ENCODE results near the gene ZDHHC6.
"Not testable (repeated sequence)": the region's sequence is repeated elsewhere in the genome, so short reads cannot be mapped to it uniquely, and the experiment has no call there.

Gene ZDHHC6

GRCh38 chr10:112446055-112446854 is 459 bp downstream of the ZDHHC6 start:
- peak in 1 of 3 donors; percentile 15 for DNase-seq (ENCODE audit: low read depth in 2 of 3, low spot score in 1 of 3)

- DNase-seq (ENCODE audit: low read depth in 2 of 3, low spot score in 1 of 3), result no peak
Measured at GRCh38 chr10:112442063-112442462, 4.7 kb downstream of the ZDHHC6 start.

- no peak for DNase-seq (ENCODE audit: low read depth in 2 of 3, low spot score in 1 of 3)
Measured at GRCh38 chr10:112441520-112441919, 5.2 kb downstream of the ZDHHC6 start.

GRCh38 chr10:112438356-112438755 is 8.4 kb downstream of the ZDHHC6 start:
- DNase-seq (ENCODE audit: low read depth in 2 of 3, low spot score in 1 of 3), result no peak

- DNase-seq (ENCODE audit: low read depth in 2 of 3, low spot score in 1 of 3), result no peak
Measured at GRCh38 chr10:112434988-112435619, 11.6 kb downstream of the ZDHHC6 start.

- no peak for DNase-seq (ENCODE audit: low read depth in 2 of 3, low spot score in 1 of 3)
Measured at GRCh38 chr10:112433136-112433535, 13.6 kb downstream of the ZDHHC6 start.

- no peak for DNase-seq (ENCODE audit: low read depth in 2 of 3, low spot score in 1 of 3)
Measured at GRCh38 chr10:112429654-112430230, 17.0 kb downstream of the ZDHHC6 start.

GRCh38 chr10:112429147-112429546 is 17.6 kb downstream of the ZDHHC6 start:
- DNase-seq (ENCODE audit: low read depth in 2 of 3, low spot score in 1 of 3), result no peak

GRCh38 chr10:112426111-112426510 is 20.6 kb downstream of the ZDHHC6 start:
- no peak for DNase-seq (ENCODE audit: low read depth in 2 of 3, low spot score in 1 of 3)

GRCh38 chr10:112424651-112425050 is 22.1 kb downstream of the ZDHHC6 start:
- DNase-seq (ENCODE audit: low read depth in 2 of 3, low spot score in 1 of 3), result no peak

- no peak for DNase-seq (ENCODE audit: low read depth in 2 of 3, low spot score in 1 of 3)
Measured at GRCh38 chr10:112421731-112422130, 25.0 kb downstream of the ZDHHC6 start.

GRCh38 chr10:112412696-112413095 is 34.0 kb downstream of the ZDHHC6 start:
- no peak for DNase-seq (ENCODE audit: low read depth in 2 of 3, low spot score in 1 of 3)

- no peak for DNase-seq (ENCODE audit: low read depth in 2 of 3, low spot score in 1 of 3)
Measured at GRCh38 chr10:112409755-112410154, 37.0 kb downstream of the ZDHHC6 start.

GRCh38 chr10:112409299-112409698 is 37.4 kb downstream of the ZDHHC6 start:
- DNase-seq (ENCODE audit: low read depth in 2 of 3, low spot score in 1 of 3), result no peak

GRCh38 chr10:112407696-112408095 is 39.0 kb downstream of the ZDHHC6 start:
- DNase-seq (ENCODE audit: low read depth in 2 of 3, low spot score in 1 of 3), result no peak

GRCh38 chr10:112406806-112407205 is 39.9 kb downstream of the ZDHHC6 start:
- DNase-seq (ENCODE audit: low read depth in 2 of 3, low spot score in 1 of 3), result not testable (repeated sequence)

GRCh38 chr10:112404617-112405016 is 42.1 kb downstream of the ZDHHC6 start:
- no peak for DNase-seq (ENCODE audit: low read depth in 2 of 3, low spot score in 1 of 3)

- no peak for DNase-seq (ENCODE audit: low read depth in 2 of 3, low spot score in 1 of 3)
Measured at GRCh38 chr10:112402917-112403316, 43.8 kb downstream of the ZDHHC6 start.

- no peak for DNase-seq (ENCODE audit: low read depth in 2 of 3, low spot score in 1 of 3)
Measured at GRCh38 chr10:112397592-112397991, 49.1 kb downstream of the ZDHHC6 start.

GRCh38 chr10:112395809-112396530 is 50.7 kb downstream of the ZDHHC6 start:
- DNase-seq (ENCODE audit: low read depth in 2 of 3, low spot score in 1 of 3), result no peak

GRCh38 chr10:112394475-112394875 is 52.2 kb downstream of the ZDHHC6 start:
- DNase-seq (ENCODE audit: low read depth in 2 of 3, low spot score in 1 of 3), result no peak

- DNase-seq (ENCODE audit: low read depth in 2 of 3, low spot score in 1 of 3), result no peak
Measured at GRCh38 chr10:112393827-112394226, 52.9 kb downstream of the ZDHHC6 start.

All from stimulated activated CD4-positive, alpha-beta T cell treated with anti-CD3 and anti-CD28 coated beads, Interleukin-12 subunit alpha, Interleukin-12 subunit beta, amount 100 ng/mL, for 48 hours (primary cell).